ENCODE results near the gene SSTR3.

SSTR3 gene

GRCh38 chr22:37228106-37229011 is 16.1 kb upstream of the SSTR3 start:
- DNase-seq = no peak

- DNase-seq = no peak
These were observed 14.2 kb upstream of the SSTR3 start for GRCh38 chr22:37226514-37226913.

GRCh38 chr22:37226087-37226486 is 13.8 kb upstream of the SSTR3 start:
- DNase-seq = no peak

GRCh38 chr22:37225481-37225880 is 13.2 kb upstream of the SSTR3 start:
- DNase-seq = no peak

- DNase-seq = no peak
These were observed 12.6 kb upstream of the SSTR3 start for GRCh38 chr22:37224757-37225420.

- no peak for DNase-seq
These were observed 11.8 kb upstream of the SSTR3 start for GRCh38 chr22:37223965-37224551.

GRCh38 chr22:37222440-37222971 is 10.2 kb upstream of the SSTR3 start:
- DNase-seq = no peak

GRCh38 chr22:37221424-37222333 is 9.4 kb upstream of the SSTR3 start:
- DNase-seq = no peak

- DNase-seq = no peak
These were observed 8.3 kb upstream of the SSTR3 start for GRCh38 chr22:37220543-37220981.

- no peak for DNase-seq
These were observed 7.3 kb upstream of the SSTR3 start for GRCh38 chr22:37219533-37219932.

GRCh38 chr22:37218771-37219411 is 6.6 kb upstream of the SSTR3 start:
- DNase-seq = no peak

- no peak for DNase-seq
These were observed 6.1 kb upstream of the SSTR3 start for GRCh38 chr22:37218399-37218770.

GRCh38 chr22:37215890-37216289 is 3.6 kb upstream of the SSTR3 start:
- DNase-seq = no peak

GRCh38 chr22:37214731-37215030 is 2.4 kb upstream of the SSTR3 start:
- DNase-seq = no peak

- DNase-seq = no peak
These were observed 1.9 kb upstream of the SSTR3 start for GRCh38 chr22:37213941-37214730.

GRCh38 chr22:37213218-37213855 is 1.1 kb upstream of the SSTR3 start:
- DNase-seq = no peak

GRCh38 chr22:37211866-37212173 is 457 bp downstream of the SSTR3 start:
- no peak for DNase-seq

- no peak for DNase-seq
These were observed 1.0 kb downstream of the SSTR3 start for GRCh38 chr22:37211075-37211865.

GRCh38 chr22:37210041-37210803 is 2.1 kb downstream of the SSTR3 start:
- DNase-seq = no peak
